ENCODE data around the gene SLC1A5. TPM values are rescaled to one million over a fixed set of nuclear protein-coding genes. Genes with fewer than 3 reads are reported as not detected.

The SLC1A5 gene
- 138 and 154 TPM in 2 replicates for total RNA-seq

GRCh38 chr19:46788262-46788967 lies at the start of gene SLC1A5:
TSS of gene SLC1A5 (minus strand) at chr19:46788594. CDS start at chr19:46787965, 629 bp downstream.

GRCh38 chr19:46746281-46747057 lies 41.9 kb downstream of the SLC1A5 start, which contains the start of gene STRN4:
TSS of gene STRN4 (minus strand) at chr19:46746450. CDS start at chr19:46746430, 20 bp downstream.

GRCh38 chr19:46745521-46746280 lies 42.7 kb downstream of the SLC1A5 start, which contains the start of gene FKRP:
TSS of gene FKRP (plus strand) at chr19:46746057. CDS start at chr19:46755451, 9,394 bp downstream.

Other genes with a start within 250 kb of the SLC1A5 start
- 175 and 246 TPM in 2 replicates for gene CALM3, start 187.3 kb downstream of the SLC1A5 start, total RNA-seq
- 5.9 and 8.2 TPM in 2 replicates for gene PTGIR, start 163.5 kb downstream of the SLC1A5 start, total RNA-seq
- gene GNG8, start 152.4 kb downstream of the SLC1A5 start, total RNA-seq, result not detected in 2 replicates
- gene DACT3, start 127.4 kb downstream of the SLC1A5 start, total RNA-seq, result 7.3 and 8.4 TPM in 2 replicates
- 22.7 and 25.1 TPM in 2 replicates for gene PRKD2, start 71.5 kb downstream of the SLC1A5 start, total RNA-seq
- 12.5 and 18.0 TPM in 2 replicates for gene FKRP, start 42.5 kb downstream of the SLC1A5 start, total RNA-seq
- gene STRN4, start 42.1 kb downstream of the SLC1A5 start, total RNA-seq, result 47.2 and 58.5 TPM in 2 replicates
- gene AP2S1, start 62.3 kb upstream of the SLC1A5 start, total RNA-seq, result 166 and 197 TPM in 2 replicates
- gene ARHGAP35, start 72.4 kb upstream of the SLC1A5 start, total RNA-seq, result 38.6 and 40.4 TPM in 2 replicates
- gene NPAS1, start 231.2 kb upstream of the SLC1A5 start, total RNA-seq, result 6.3 and 9.2 TPM in 2 replicates

Measured in cardiac ventricle fibroblast (primary cell).